ENCODE results near the gene MPP2.

DNA sequence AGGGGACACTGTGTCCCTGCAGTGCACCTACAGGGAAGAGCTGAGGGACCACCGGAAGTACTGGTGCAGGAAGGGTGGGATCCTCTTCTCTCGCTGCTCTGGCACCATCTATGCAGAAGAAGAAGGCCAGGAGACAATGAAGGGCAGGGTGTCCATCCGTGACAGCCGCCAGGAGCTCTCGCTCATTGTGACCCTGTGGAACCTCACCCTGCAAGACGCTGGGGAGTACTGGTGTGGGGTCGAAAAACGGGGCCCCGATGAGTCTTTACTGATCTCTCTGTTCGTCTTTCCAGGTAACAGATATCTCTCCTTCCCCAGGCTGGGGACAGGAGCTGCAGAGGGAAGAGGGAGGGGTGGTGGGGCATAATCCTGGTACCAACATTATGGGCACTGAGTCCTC is 58.7 kb downstream of the MPP2 start:
- TF ChIP-seq, protein P1, sequence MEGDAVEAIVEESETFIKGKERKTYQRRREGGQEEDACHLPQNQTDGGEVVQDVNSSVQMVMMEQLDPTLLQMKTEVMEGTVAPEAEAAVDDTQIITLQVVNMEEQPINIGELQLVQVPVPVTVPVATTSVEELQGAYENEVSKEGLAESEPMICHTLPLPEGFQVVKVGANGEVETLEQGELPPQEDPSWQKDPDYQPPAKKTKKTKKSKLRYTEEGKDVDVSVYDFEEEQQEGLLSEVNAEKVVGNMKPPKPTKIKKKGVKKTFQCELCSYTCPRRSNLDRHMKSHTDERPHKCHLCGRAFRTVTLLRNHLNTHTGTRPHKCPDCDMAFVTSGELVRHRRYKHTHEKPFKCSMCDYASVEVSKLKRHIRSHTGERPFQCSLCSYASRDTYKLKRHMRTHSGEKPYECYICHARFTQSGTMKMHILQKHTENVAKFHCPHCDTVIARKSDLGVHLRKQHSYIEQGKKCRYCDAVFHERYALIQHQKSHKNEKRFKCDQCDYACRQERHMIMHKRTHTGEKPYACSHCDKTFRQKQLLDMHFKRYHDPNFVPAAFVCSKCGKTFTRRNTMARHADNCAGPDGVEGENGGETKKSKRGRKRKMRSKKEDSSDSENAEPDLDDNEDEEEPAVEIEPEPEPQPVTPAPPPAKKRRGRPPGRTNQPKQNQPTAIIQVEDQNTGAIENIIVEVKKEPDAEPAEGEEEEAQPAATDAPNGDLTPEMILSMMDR (IDR thresholded peaks at IDR 0.05; ENCODE audit: poor library complexity): no peak
- TF ChIP-seq EZH2 (IDR thresholded peaks at IDR 0.05; ENCODE audit: borderline replicate concordance) (no peak), EZH2phosphoT487 (IDR thresholded peaks at IDR 0.05; ENCODE audit: low read depth, severe bottlenecking, unreplicated experiment) (no peak)

Data from hepatocyte (in vitro differentiated cells).